Dedifferentiated amniotic fluid mesenchymal stem cell (primary cell): ENCODE data around the gene ZNF628.

Experiments
- DNase-seq: peaks from one replicate; pipeline ENCODE4 v3.0.0-alpha.2; 2016; ENCODE audit errors: extremely low spot score

Gene ZNF628

GRCh38 chr19:55465460-55466240 is 10.8 kb upstream of the ZNF628 start:
- DNase-seq, result no peak

- no peak for DNase-seq
These were observed 10.2 kb upstream of the ZNF628 start for GRCh38 chr19:55466241-55466614.

- no peak for DNase-seq
These were observed 9.0 kb upstream of the ZNF628 start for GRCh38 chr19:55467236-55468053.

- DNase-seq, result no peak
These were observed 8.4 kb upstream of the ZNF628 start for GRCh38 chr19:55468054-55468393.

GRCh38 chr19:55471266-55471665 is 5.2 kb upstream of the ZNF628 start:
- DNase-seq, result no peak

- no peak for DNase-seq
These were observed 4.0 kb upstream of the ZNF628 start for GRCh38 chr19:55472463-55472862.

- DNase-seq, result no peak
These were observed 3.0 kb upstream of the ZNF628 start for GRCh38 chr19:55473225-55474012.

- no peak for DNase-seq
These were observed 1.9 kb upstream of the ZNF628 start for GRCh38 chr19:55474269-55475265.

GRCh38 chr19:55477905-55478304 is 1.5 kb downstream of the ZNF628 start:
- no peak for DNase-seq

- no peak for DNase-seq
These were observed 1.9 kb downstream of the ZNF628 start for GRCh38 chr19:55478364-55478763.

GRCh38 chr19:55479045-55479444 is 2.6 kb downstream of the ZNF628 start:
- no peak for DNase-seq

- no peak for DNase-seq
These were observed 3.2 kb downstream of the ZNF628 start for GRCh38 chr19:55479451-55480230.

- no peak for DNase-seq
These were observed 4.9 kb downstream of the ZNF628 start for GRCh38 chr19:55481148-55481793.

GRCh38 chr19:55481794-55482155 is 5.4 kb downstream of the ZNF628 start:
- DNase-seq, result no peak

- DNase-seq, result no peak
These were observed 5.9 kb downstream of the ZNF628 start for GRCh38 chr19:55482156-55482961.

GRCh38 chr19:55482967-55483705 is 6.7 kb downstream of the ZNF628 start:
- DNase-seq, result no peak

GRCh38 chr19:55483706-55484592 is 7.5 kb downstream of the ZNF628 start:
- DNase-seq, result no peak
